Stomach (tissue), 4 donors: ENCODE data around the gene FIBP.

Experiments
- POLR2A ChIP-seq, 4 donors: fragments of 450-650 bp; IDR thresholded peaks; one replicate each; pipeline ENCODE4 v1.6.1; 2016; ENCODE audit warnings: antibody characterized with exemption in 4 of 4, control low read depth in 2 of 4, mild to moderate bottlenecking in 1 of 4, moderate library complexity in 1 of 4
- TF ChIP-seq, protein P1 (sequence below), 7 experiments: fragments of 450-650 bp in 4 of 7; fragments of 200-600 bp in 3 of 7; sonication (generic) in 3 of 7; IDR thresholded peaks; one replicate each; pipeline ENCODE4 v1.5.1; 2016 to 2019; ENCODE audit warnings: antibody characterized with exemption in 7 of 7, control low read depth in 2 of 7, mild to moderate bottlenecking in 1 of 7

DNA sequence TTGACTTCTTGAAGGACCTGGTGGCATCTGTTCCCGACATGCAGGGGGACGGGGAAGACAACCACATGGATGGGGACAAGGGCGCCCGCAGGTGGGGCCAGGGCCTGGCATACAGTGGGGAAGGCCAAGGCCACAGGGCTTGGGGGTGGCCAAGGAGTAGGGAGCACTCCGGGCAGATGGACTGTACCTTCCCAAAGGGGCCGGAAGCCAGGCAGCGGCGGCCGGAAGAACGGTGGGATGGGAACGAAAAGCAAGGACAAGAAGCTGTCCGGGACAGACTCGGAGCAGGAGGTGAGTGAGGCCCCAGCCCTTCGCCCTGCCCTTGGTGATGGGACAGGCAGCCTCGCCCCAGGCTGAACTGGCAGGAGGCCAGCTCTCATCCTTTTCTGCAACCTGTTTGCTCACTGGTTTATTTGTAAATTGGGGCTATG lies 32.1 kb upstream of the FIBP start:
- TF ChIP-seq, protein P1, sequence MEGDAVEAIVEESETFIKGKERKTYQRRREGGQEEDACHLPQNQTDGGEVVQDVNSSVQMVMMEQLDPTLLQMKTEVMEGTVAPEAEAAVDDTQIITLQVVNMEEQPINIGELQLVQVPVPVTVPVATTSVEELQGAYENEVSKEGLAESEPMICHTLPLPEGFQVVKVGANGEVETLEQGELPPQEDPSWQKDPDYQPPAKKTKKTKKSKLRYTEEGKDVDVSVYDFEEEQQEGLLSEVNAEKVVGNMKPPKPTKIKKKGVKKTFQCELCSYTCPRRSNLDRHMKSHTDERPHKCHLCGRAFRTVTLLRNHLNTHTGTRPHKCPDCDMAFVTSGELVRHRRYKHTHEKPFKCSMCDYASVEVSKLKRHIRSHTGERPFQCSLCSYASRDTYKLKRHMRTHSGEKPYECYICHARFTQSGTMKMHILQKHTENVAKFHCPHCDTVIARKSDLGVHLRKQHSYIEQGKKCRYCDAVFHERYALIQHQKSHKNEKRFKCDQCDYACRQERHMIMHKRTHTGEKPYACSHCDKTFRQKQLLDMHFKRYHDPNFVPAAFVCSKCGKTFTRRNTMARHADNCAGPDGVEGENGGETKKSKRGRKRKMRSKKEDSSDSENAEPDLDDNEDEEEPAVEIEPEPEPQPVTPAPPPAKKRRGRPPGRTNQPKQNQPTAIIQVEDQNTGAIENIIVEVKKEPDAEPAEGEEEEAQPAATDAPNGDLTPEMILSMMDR (IDR thresholded peaks at IDR 0.05): no peak
- TF ChIP-seq POLR2A (IDR thresholded peaks at IDR 0.05): no peak
